GM12864 (cell line): ENCODE measurements around the gene CLRN3.
A peak's percentile ranks its signal among the peaks of the same experiment; 100 is the strongest.

ENCODE experiments used
- DNase-seq: peaks from one replicate; pipeline ENCODE4 v3.0.0-alpha.2; 2011; ENCODE audit warnings: low read depth
- H3K4me3 ChIP-seq: 2 replicates; pipeline ENCODE4 v1.5.1; 2011; ENCODE audit warnings: mild to moderate bottlenecking, low read depth, low read length, control low read depth
- TF ChIP-seq, protein P1 (sequence below): IDR thresholded peaks from 2 replicates; pipeline ENCODE4 v1.5.1; 2011; ENCODE audit warnings: low read depth, mild to moderate bottlenecking, moderate library complexity, low read length, control low read depth, inconsistent platforms; ENCODE audit errors: missing control alignments

CLRN3 gene

DNA sequence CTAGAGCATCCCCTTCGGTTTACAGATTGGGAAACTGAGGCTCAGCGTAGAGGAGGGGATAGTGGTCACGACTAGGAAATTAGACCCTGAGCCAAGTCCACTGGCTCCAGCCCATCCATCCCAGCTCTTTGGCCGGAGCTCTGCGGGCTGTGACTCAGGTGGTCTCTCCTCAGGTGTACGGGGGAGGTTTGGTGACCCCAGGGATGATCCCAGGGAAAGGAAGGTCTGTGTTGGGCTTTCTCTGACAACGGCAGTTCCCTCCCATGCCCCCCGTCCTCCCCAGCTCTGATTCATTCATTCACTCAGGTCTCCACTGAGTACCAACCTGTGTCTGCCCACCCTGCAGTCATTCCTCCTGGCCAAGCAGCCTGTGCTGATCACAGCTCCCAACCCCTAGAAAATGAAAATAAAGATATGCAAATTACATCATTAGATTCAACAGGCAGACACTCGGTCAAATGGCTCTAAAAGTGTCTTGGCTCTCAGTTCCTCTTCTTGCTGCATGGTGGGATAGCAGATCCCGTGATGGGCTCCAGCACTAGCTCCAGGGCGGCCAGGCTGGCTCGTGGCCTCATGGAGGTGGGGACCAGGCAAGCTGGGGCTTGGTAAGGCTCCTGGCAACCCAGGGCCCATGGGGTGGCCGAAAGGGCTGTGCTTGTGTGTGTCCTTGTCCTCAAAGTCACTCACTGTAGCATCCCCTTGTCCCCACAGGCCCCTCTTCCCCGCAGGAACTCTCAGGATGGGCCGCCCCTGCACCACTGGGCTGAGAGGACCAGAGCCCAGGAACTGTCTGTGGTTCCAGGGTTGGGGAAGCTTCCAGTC is 37.8 kb downstream of the CLRN3 start:
- peak; percentile 7 for DNase-seq
- no peak overlapping the region for H3K4me3 ChIP-seq
- TF ChIP-seq, protein P1, sequence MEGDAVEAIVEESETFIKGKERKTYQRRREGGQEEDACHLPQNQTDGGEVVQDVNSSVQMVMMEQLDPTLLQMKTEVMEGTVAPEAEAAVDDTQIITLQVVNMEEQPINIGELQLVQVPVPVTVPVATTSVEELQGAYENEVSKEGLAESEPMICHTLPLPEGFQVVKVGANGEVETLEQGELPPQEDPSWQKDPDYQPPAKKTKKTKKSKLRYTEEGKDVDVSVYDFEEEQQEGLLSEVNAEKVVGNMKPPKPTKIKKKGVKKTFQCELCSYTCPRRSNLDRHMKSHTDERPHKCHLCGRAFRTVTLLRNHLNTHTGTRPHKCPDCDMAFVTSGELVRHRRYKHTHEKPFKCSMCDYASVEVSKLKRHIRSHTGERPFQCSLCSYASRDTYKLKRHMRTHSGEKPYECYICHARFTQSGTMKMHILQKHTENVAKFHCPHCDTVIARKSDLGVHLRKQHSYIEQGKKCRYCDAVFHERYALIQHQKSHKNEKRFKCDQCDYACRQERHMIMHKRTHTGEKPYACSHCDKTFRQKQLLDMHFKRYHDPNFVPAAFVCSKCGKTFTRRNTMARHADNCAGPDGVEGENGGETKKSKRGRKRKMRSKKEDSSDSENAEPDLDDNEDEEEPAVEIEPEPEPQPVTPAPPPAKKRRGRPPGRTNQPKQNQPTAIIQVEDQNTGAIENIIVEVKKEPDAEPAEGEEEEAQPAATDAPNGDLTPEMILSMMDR = no peak

DNA sequence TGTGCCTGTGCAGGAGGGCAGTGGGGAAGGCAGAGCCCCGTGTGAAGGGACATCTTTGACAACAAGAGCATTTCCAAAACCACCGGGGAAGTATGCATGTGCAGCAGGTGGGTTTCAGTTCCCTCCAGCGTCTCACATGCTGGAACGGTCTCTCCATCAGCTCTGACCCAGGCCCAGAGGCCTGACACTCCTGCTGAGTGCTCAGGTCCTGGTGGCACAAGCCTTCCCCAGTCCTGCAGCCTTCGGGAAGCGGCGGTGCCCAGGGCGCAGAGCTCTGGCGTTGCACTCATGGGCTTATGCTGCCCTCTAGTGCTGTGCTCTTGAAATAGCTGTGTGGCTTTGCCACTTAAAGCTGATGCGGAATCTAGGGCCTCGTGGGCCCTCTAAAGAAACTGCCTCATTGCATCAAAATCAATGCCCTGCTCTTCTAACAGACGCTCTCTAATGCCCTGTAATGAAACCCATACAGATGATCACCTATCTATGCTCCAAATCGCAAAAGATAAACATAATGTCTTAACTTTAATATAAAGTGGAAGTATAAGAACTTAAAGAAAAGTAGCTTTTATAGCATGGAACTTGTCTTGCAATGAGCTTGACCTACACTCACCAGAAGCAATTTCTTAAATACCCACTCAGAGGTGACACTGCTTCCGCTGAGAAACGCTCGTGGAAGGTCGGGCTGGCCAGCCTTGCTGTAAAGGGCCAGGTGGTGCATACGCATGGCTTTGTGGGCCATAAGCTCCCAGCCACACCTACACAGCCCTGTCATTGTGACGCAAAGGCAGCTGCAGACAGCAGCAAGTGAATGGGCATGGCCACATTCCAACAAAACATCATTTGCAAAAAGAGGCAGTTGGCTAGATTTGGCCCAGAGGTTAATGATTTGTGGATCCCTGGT is 38.6 kb downstream of the CLRN3 start:
- TF ChIP-seq, protein P1 = peak; percentile 83
- H3K4me3 ChIP-seq = no peak overlapping the region
- peak; percentile 16 for DNase-seq

DNA sequence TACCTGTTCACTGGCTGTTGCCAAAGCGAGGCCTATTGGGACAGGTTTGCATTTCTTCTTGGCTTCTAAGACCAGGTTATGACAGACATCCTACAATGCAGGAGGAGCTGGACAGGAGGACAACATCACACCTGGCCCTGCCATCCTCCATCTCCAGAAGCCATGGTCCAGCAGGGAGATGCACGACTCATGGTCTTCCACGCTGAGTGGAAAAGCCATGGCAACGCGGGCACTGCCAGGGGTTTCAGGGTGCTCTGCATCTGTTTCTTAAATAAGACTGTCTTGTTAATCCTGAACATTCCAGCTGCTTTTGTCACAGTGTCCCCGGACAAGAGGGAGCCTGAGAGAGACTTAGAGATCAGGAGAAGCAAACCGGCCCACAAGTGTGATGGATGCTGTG is 40.3 kb downstream of the CLRN3 start:
- no peak for DNase-seq
- TF ChIP-seq, protein P1 = no peak
- no peak overlapping the region for H3K4me3 ChIP-seq

DNA sequence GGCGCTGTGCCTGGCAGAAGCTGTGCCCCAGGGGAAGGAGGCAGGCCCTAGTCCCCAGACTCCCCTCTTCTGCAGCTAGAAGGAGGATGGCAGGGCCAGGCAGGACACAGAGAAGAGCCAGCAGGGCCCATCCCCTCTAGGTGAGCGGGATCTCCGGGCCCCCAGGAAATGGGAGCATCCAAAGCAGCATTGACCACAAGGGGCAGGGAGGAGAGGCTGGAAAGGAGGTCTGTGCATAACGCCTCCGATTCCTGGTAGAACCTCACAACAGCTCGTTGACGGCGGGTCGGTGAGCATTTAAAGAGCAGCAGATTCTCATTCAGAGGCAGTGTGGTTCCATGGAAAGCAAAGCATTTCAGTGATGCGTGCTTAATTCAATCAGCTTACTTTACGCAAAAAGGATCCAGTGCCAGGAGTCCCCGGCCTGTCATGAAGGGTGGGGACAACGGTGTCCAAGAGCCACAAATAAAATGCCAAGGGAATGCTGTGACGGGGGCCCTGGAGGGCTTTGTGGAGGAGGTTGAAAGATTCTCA is 41.0 kb downstream of the CLRN3 start:
- DNase-seq = no peak
- no peak overlapping the region for H3K4me3 ChIP-seq
- TF ChIP-seq, protein P1 = no peak

DNA sequence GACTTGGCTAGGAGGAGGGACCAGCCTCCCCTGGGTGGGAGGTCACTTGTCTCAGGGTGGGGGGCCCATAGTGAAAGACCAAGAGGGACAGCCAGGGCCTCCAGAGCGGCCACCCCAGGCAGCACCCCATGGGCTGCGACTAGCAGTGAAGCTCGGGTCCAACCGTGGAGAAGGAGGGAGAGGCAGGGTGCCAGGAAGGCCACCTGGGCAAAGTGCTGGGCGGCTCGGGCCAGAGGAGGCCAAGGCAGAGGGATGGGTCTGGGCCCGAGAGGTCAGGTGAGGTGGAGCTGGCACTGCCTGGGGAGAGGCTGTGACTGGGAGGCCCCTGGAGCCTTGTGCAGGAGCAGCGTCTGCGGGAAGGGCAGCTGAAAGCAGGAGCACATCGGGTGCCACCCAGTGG is 41.8 kb downstream of the CLRN3 start:
- DNase-seq = no peak
- TF ChIP-seq, protein P1 = no peak

DNA sequence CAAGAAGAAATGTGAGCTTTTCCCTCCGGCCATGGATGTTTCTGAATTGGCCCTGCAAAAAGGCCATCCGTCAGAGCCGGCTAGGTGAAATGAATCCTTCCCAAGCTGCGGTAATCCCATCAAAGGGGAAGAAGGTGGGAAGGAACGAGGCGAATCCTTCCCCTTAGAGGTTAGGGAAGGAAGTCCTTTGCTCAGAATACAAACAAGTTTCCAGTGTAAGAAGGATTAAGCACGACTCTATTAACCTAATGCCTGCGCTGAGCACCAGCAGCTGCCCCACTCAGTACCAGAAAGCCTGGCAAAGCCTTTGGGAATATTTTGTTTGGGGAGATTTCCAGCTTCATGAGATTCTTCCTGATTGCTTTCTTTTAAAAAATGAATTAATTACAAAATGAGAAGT is 42.8 kb downstream of the CLRN3 start:
- no peak for DNase-seq
- TF ChIP-seq, protein P1 = no peak
- H3K4me3 ChIP-seq = no peak overlapping the region

More for the DNA sequence above, 41.8 kb downstream of the CLRN3 start:
- H3K4me3 ChIP-seq = no peak overlapping the region
